ENCODE measurements around the gene EPHX1. TPM values are rescaled to one million over a fixed set of nuclear protein-coding genes. Genes with fewer than 3 reads are reported as not detected.

Gene EPHX1
- total RNA-seq, 1 donor, result 31.5 TPM

- H3K4me3 ChIP-seq (ENCODE audit: low read depth, low read length), result no peak overlapping the region
- TF ChIP-seq CTCF (IDR thresholded peaks at IDR 0.05; ENCODE audit: insufficient read depth, low read depth, low read length), result no peak
- no peak for DNase-seq (ENCODE audit: low read depth)
Observed at GRCh38 chr1:225870911-225871310, 61.0 kb downstream of the EPHX1 start.

GRCh38 chr1:225871359-225872074 is 61.6 kb downstream of the EPHX1 start:
- TF ChIP-seq CTCF (IDR thresholded peaks at IDR 0.05; ENCODE audit: insufficient read depth, low read depth, low read length), result no peak
- H3K4me3 ChIP-seq (ENCODE audit: low read depth, low read length), result no peak overlapping the region
- DNase-seq (ENCODE audit: low read depth), result no peak

- H3K4me3 ChIP-seq (ENCODE audit: low read depth, low read length), result no peak overlapping the region
- no peak for TF ChIP-seq CTCF (IDR thresholded peaks at IDR 0.05; ENCODE audit: insufficient read depth, low read depth, low read length)
- DNase-seq (ENCODE audit: low read depth), result no peak
Observed at GRCh38 chr1:225872075-225872430, 62.1 kb downstream of the EPHX1 start.

GRCh38 chr1:225873281-225873850 is 63.4 kb downstream of the EPHX1 start:
- TF ChIP-seq CTCF (IDR thresholded peaks at IDR 0.05; ENCODE audit: insufficient read depth, low read depth, low read length), result no peak
- H3K4me3 ChIP-seq (ENCODE audit: low read depth, low read length), result no peak overlapping the region
- DNase-seq (ENCODE audit: low read depth), result no peak

- H3K4me3 ChIP-seq (ENCODE audit: low read depth, low read length), result no peak overlapping the region
- no peak for TF ChIP-seq CTCF (IDR thresholded peaks at IDR 0.05; ENCODE audit: insufficient read depth, low read depth, low read length)
- no peak for DNase-seq (ENCODE audit: low read depth)
Observed at GRCh38 chr1:225874431-225874830, 64.5 kb downstream of the EPHX1 start.

GRCh38 chr1:225875044-225875815 is 65.3 kb downstream of the EPHX1 start:
- no peak for DNase-seq (ENCODE audit: low read depth)
- no peak for TF ChIP-seq CTCF (IDR thresholded peaks at IDR 0.05; ENCODE audit: insufficient read depth, low read depth, low read length)

More at GRCh38 chr1:225875044-225875815, 65.3 kb downstream of the EPHX1 start:
- no peak overlapping the region for H3K4me3 ChIP-seq (ENCODE audit: low read depth, low read length)
